Esophagus squamous epithelium (tissue), 5 donors: ENCODE results near the gene ZNF653. TPM values are rescaled to one million over a fixed set of nuclear protein-coding genes. Genes with fewer than 3 reads are reported as not detected.

Experiments used
- DNase-seq: peaks from one replicate; lab custom pipeline; 2025; lab: John Stamatoyannopoulos, UW
- H3K27ac ChIP-seq, 4 donors: fragments of 200-600 bp; sonication (generic); one replicate each; pipeline ENCODE4 v1.5.1; 2016 to 2019; ENCODE audit warnings: mild to moderate bottlenecking in 1 of 4
- H3K27me3 ChIP-seq, 4 donors: fragments of 200-600 bp; sonication (generic); 1 replicate in 3 of 4; 2 replicates in 1 of 4; pipeline versions ENCODE4 v1.5.1 to v1.6.0; 2017 to 2021; ENCODE audit warnings: antibody characterized with exemption in 1 of 4
- H3K36me3 ChIP-seq, 3 donors: fragments of 200-600 bp; sonication (generic); one replicate each; pipeline ENCODE4 v1.5.1; 2016 to 2019
- H3K4me1 ChIP-seq, 3 donors: fragments of 200-600 bp; sonication (generic); one replicate each; pipeline ENCODE4 v1.5.1; 2017 to 2019
- H3K4me3 ChIP-seq, 4 donors: fragments of 200-600 bp; sonication (generic); 1 replicate in 3 of 4; 2 replicates in 1 of 4; pipeline ENCODE4 v1.5.1; 2016 to 2019; ENCODE audit warnings: mild to moderate bottlenecking in 2 of 4, moderate library complexity in 1 of 4
- H3K9me3 ChIP-seq, 3 donors: fragments of 200-600 bp; sonication (generic); one replicate each; pipeline ENCODE4 v1.5.1; 2016 to 2019
- POLR2A ChIP-seq, 4 donors: fragments of 450-650 bp; IDR thresholded peaks; one replicate each; pipeline ENCODE4 v1.6.1; 2017; ENCODE audit warnings: antibody characterized with exemption in 4 of 4, mild to moderate bottlenecking in 4 of 4, moderate library complexity in 3 of 4
- WGBS, 2 donors: methylation state at CpG; one replicate each; pipeline ENCODE4 v1.1.5; 2018; 5-methylcytosine and 5-hydroxymethylcytosine counted together
- intact Hi-C: fragments of 100-400 bp; cut with DNase I; formaldehyde crosslinking; loops from one replicate; pipeline ENCODE4 v1.15.0; 2022
- total RNA-seq, 4 donors: library from RNA; depleted of rRNA; stranded (reverse); fragments of >200 nt; gene quantifications; one replicate each; pipeline ENCODE4 v1.1.0, GENCODE V29; 2016
- TF ChIP-seq, protein P1 (sequence below), 6 experiments: fragments of 450-650 bp in 4 of 6; fragments of 200-600 bp in 2 of 6; sonication (generic) in 2 of 6; IDR thresholded peaks; one replicate each; pipeline ENCODE4 v1.5.1; 2016 to 2019; ENCODE audit warnings: antibody characterized with exemption in 6 of 6, mild to moderate bottlenecking in 4 of 6, moderate library complexity in 4 of 6
- donor health status: DM: yes; HTN: yes; CAD: no.

The ZNF653 gene
- total RNA-seq, 4 donors from 2014 or later: 3.6 to 10.2 (median 5.0) TPM

DNA sequence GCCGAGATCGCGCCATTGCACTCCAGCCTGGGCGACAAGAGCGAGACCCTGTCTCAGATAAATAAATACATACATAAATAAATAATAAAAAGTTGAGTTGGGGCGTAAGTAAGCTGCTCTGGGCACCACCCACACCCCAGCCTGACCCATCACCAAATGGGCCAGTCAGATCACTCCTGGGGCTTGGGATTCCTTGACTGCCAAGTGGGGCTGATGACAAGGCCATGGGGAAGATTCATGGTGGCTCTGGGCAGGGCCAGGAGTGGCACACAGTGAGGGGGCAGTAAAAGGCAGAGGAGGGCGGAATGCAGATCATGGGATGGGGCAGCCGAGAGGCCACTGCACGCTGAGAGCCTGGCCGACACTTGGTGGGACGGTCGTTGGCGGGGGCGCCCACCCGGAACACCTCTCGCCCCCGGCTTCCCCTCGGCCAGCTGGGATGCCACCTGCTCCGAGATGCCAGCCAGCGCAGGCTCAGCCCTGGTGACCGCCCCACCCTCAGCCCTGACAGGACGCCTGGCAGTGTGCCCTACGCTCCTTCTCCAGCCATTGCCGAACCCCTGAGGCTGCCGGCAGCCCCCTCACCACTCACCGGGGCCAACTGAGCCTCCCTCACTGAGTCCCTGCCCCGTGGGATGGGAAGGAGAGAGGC, 10.9 kb downstream of the ZNF653 start:
- WGBS, 2 donors: 95 to 100% methylated on average over 1 to 6 of the region's 27 CpGs
- peaks cover 0 to 83% (median 8%) of the 10 kb centered on the region in 3 donors for H3K36me3 ChIP-seq
- H3K4me3 ChIP-seq: no peak overlapping the region
- H3K4me1 ChIP-seq: no peaks in the 10 kb centered on the region
- no peak for DNase-seq
- H3K27ac ChIP-seq: no peak overlapping the region
- no peaks in the 10 kb centered on the region for H3K27me3 ChIP-seq
- no peak for TF ChIP-seq POLR2A (IDR thresholded peaks at IDR 0.05)
- intact Hi-C loops: no loop called here
- H3K9me3 ChIP-seq: no peaks in the 10 kb centered on the region

DNA sequence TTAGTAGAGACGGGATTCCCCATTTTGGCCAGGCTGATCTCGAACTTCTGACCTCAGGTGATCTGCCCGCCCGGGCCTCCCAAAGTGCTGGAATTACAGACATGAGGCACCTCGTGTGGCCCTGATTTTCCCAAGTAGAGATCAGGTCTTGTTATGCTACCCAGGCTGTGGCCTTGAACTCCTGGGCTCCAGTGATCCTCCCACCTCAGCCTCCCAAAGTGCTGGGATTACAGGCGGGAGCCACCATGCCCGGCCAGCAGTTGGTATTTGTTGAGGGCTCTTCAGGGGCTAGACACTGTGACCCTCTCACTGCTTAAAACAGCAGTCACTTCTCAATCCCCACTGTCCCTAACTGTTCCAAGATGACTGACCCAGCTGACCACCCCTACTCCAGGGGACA, 16.3 kb downstream of the ZNF653 start:
- H3K27me3 ChIP-seq: peaks cover 0 to 14% (median 0%) of the 10 kb centered on the region in 4 donors
- H3K4me3 ChIP-seq: no peak overlapping the region
- DNase-seq: no peak
- H3K4me1 ChIP-seq: no peaks in the 10 kb centered on the region
- H3K36me3 ChIP-seq: peaks cover 0 to 88% (median 0%) of the 10 kb centered on the region in 3 donors
- intact Hi-C loops: no loop called here
- TF ChIP-seq, protein P1, sequence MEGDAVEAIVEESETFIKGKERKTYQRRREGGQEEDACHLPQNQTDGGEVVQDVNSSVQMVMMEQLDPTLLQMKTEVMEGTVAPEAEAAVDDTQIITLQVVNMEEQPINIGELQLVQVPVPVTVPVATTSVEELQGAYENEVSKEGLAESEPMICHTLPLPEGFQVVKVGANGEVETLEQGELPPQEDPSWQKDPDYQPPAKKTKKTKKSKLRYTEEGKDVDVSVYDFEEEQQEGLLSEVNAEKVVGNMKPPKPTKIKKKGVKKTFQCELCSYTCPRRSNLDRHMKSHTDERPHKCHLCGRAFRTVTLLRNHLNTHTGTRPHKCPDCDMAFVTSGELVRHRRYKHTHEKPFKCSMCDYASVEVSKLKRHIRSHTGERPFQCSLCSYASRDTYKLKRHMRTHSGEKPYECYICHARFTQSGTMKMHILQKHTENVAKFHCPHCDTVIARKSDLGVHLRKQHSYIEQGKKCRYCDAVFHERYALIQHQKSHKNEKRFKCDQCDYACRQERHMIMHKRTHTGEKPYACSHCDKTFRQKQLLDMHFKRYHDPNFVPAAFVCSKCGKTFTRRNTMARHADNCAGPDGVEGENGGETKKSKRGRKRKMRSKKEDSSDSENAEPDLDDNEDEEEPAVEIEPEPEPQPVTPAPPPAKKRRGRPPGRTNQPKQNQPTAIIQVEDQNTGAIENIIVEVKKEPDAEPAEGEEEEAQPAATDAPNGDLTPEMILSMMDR (IDR thresholded peaks at IDR 0.05): no peak
- no peak for TF ChIP-seq POLR2A (IDR thresholded peaks at IDR 0.05)
- WGBS, 2 donors: 89 to 100% methylated on average over 5 to 6 of the region's 7 CpGs
- no peaks in the 10 kb centered on the region for H3K9me3 ChIP-seq
- no peak overlapping the region for H3K27ac ChIP-seq

DNA sequence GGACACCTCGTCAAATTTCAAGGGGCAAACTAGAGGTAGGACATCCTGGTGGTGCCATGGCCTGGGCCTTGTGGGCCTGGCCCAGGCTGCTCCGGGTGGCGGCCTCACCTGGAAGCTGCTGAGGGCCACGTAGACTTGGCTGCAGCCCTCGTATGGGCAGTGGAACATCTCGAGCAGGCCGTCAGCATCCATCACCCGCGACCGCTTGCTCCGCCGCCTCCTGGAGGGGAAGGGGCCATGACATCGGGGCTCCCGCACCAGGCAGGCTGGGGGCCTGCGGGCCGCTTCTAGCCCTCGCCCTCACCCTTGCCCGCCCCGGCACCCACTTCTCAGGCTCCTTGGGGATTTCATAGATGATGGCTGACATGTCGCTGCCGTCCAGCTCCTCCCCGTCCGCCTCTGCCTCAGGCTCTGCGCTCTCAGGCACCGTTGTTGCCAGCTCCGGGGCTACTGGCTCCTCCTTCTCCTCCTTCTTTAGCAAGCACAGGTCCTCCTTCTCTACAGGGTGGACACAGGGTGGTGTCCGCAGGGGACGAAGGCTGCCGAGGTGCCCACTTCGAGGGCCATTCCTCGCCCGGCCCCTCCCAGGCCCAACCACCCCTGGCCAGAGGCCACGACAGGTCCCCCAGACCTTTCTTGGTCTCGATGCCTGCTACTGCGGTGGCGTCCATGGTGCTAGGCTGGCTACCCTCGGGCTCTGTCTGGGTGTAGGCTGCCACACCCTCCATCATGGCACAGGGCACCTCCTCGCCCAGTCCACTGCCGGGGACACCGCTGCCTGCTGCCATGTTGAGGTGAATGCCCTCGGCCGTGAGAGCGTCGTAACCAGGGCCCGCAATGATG, 18.8 kb downstream of the ZNF653 start:
- no peak for TF ChIP-seq POLR2A (IDR thresholded peaks at IDR 0.05)
- TF ChIP-seq, protein P1 (IDR thresholded peaks at IDR 0.05): no peak
- peaks cover 0 to 39% (median 3%) of the 10 kb centered on the region in 4 donors for H3K27me3 ChIP-seq
- WGBS, 2 donors: 86% methylated on average over 15 of the region's 45 CpGs
- H3K4me3 ChIP-seq: no peak overlapping the region
- intact Hi-C loops: no loop called here
- peaks cover 0 to 75% (median 0%) of the 10 kb centered on the region in 3 donors for H3K36me3 ChIP-seq
- peaks cover 10 to 19% (median 13%) of the 10 kb centered on the region in 3 donors for H3K4me1 ChIP-seq
- H3K9me3 ChIP-seq: no peaks in the 10 kb centered on the region
- H3K27ac ChIP-seq: no peak overlapping the region
- no peak for DNase-seq

DNA sequence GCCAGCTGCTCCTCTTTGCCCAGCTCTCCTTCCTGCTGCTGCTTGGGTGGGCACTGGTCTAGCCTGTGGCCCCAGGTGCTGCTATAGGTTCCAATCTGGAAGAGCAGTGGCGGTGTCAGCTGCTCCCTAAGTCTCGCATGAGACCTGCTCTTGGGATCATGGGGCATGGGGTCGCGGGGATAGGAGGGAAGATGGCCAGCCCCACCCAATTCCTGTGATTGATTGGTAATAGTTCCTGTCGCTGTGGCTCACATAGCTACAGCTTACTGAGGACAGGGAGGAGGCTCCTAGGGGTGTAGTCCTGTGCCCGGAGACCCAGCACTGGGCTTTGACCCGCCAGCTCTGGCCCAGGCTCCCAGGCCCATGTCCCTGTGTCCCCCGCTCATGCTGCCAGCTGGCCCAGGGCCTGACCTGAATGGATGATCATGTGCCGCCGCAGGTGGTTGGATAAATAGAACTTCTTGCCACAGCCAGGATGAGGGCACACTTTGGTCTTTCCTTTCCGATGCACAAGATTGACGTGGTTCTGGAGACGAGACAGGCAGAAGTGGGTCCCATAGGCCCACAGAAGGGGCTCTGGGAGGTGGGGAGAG, 20.3 kb downstream of the ZNF653 start:
- no peak for TF ChIP-seq POLR2A (IDR thresholded peaks at IDR 0.05)
- TF ChIP-seq, protein P1 (IDR thresholded peaks at IDR 0.05): no peak
- H3K9me3 ChIP-seq: no peaks in the 10 kb centered on the region
- peaks cover 9 to 54% (median 12%) of the 10 kb centered on the region in 4 donors for H3K27me3 ChIP-seq
- H3K4me1 ChIP-seq: peaks cover 10 to 34% (median 23%) of the 10 kb centered on the region in 3 donors
- H3K4me3 ChIP-seq: no peak overlapping the region
- WGBS, 2 donors: 87 to 91% methylated on average over 4 to 10 of the region's 13 CpGs
- H3K27ac ChIP-seq: no peak overlapping the region
- DNase-seq: no peak
- peaks cover 0 to 62% (median 0%) of the 10 kb centered on the region in 3 donors for H3K36me3 ChIP-seq
- intact Hi-C loops: no loop called here

DNA sequence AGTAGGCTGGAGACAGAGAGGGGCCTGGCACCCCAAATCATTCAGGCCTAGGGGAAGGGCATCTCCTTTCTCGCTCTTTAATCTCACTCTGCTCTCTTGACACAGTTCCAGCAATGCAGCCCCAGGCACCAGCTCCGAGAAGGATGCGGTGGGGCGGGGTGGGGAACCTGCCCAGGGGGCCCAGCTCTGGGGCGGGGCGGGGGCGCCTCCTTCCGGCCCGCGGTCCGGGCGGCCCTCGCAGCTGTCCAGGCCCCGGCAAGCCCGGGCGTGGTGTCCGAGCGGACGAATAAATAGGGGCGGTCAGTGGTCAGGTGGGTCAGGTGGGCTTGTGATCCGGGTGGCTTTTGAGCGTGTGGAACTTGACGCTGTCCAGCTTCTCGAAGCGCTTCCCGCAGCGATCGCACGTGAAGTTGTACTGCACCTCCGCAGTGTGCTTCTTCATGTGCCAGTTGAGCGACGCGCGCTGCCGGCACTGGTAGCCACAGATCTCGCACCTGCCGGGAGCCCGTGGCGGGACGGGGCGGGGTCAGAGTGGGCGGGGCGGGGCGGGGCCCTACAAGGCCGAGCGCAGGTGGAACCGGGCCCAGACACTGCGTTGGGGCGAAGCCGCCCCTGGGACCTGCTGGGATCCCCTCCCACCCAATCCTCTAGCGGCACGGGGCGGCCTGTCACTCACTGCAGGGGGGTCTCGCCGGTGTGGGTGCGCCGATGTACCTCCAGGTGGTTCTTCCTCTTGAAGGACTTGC, 22.1 kb downstream of the ZNF653 start:
- Histone ChIP-seq H3K9me3 (no peaks in the 10 kb centered on the region), H3K4me1 (peaks cover 10 to 47% (median 36%) of the 10 kb centered on the region in 3 donors), H3K27me3 (peaks cover 14 to 69% (median 20%) of the 10 kb centered on the region in 4 donors), H3K27ac (no peak overlapping the region), H3K36me3 (peaks cover 0 to 44% (median 0%) of the 10 kb centered on the region in 3 donors), H3K4me3 (no peak overlapping the region)
- TF ChIP-seq, protein P1 (IDR thresholded peaks at IDR 0.05): no peak
- no peak for TF ChIP-seq POLR2A (IDR thresholded peaks at IDR 0.05)
- 75 to 77% methylated on average over 4 to 7 of the region's 57 CpGs for WGBS, 2 donors
- intact Hi-C loops: no loop called here
- DNase-seq: no peak
